GM13977 (cell line): Measurements from ENCODE around the gene SEC22A.
"Not testable (repeated sequence)": the region's sequence is repeated elsewhere in the genome, so short reads cannot be mapped to it uniquely, and the experiment has no call there.

Source experiments
- DNase-seq: peaks from one replicate; pipeline ENCODE4 v3.0.0; 2012; ENCODE audit warnings: low spot score
- CTCF ChIP-seq: IDR thresholded peaks from 2 replicates; pipeline ENCODE4 v1.5.1; 2012; ENCODE audit warnings: mild to moderate bottlenecking, control low read depth; ENCODE audit not compliant: insufficient read depth; ENCODE audit errors: extremely low read depth, missing control alignments
- in situ Hi-C: fragments of 300-500 bp; cut with MboI; formaldehyde crosslinking; loops from one replicate; pipeline ENCODE4 v1.12.0; 2022; ENCODE audit warnings: low sequenced_read_pairs, low pct_unique_long_range_greater_than_20kb, mixed read lengths, inconsistent platforms; ENCODE audit not compliant: unreplicated experiment

SEC22A gene

DNA sequence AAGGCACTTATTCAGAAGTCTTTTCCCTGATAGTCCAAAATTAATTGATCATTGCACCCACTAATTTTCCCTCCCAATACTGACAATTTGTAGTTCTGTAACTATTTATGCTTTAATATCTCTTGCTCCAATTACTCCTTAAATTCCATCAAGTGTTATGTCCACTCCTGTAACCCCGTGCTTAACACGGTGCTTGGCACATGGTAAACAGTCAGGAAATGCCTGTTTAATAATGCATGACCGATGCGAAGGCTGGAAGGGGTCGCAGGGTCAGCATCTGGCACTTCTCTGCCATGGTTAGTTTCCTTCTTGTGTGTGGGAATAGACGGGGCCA is 553 bp upstream of the SEC22A start:
- in situ Hi-C loops = no loop called here
- no peak for DNase-seq
- no peak for TF ChIP-seq CTCF

GRCh38 chr3:123202451-123202850 is 708 bp downstream of the SEC22A start:
- in situ Hi-C loops = no loop called here
- DNase-seq = no peak
- TF ChIP-seq CTCF = no peak

DNA sequence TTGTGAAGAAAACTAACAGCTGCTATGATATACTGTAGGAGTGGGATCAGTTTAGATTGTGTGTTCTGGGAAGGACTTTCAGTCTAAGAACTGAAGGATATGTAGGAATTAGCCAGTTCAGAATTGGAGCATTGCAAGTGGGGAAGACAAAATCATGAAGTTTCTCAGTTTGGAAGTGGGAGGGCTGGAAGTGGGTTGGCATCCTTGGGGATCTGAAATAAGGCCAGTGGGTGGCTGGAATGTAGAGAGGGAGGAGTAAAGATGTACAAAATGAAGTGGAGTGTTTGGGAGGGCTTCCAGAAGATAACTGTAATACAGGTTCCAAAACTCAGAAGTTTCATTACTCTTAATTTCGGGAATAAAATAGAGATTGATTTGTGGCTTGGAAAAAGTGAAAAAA is 17.2 kb downstream of the SEC22A start:
- no peak for TF ChIP-seq CTCF
- no peak for DNase-seq
- in situ Hi-C loops = no loop called here

GRCh38 chr3:123221369-123221768 is 19.6 kb downstream of the SEC22A start:
- in situ Hi-C loops, DNase-seq: not testable (repeated sequence)

DNA sequence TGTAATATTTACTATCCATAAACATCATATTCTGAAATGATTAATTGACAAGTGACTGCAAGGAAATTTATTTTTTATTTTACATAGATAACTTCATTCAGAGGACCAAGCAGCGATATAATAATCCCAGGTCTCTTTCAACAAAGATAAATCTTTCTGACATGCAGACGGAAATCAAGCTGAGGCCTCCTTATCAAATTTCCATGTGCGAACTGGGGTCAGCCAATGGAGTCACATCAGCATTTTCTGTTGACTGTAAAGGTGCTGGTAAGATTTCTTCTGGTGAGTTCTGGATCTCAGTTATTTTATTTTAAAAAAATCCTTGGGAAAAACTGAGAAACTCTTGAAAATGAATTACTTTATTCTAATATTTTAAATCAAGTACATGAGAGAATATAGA is 23.3 kb downstream of the SEC22A start:
- no peak for DNase-seq
- in situ Hi-C loops = no loop called here
- TF ChIP-seq CTCF = no peak

DNA sequence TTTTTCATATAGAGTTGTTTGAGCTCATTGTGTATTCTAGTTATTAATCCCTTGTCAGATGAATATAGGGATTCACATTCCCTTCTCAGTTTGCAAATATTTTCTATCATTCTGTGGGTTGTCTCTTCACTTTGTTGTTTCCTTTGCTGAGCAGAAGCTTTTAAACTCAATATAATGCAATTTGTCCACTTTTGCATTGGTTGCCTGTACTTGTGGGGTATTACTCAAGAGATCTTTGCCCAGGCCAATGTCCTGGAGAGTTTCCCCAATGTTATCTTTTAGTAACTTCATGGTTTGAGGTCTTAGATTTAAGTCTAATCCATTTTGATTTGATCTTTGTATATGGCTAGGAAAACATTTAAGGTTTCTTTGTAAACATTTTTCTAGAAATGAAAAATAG is 24.8 kb downstream of the SEC22A start:
- in situ Hi-C loops = no loop called here
- DNase-seq = no peak
- no peak for TF ChIP-seq CTCF

GRCh38 chr3:123229145-123229544 is 27.4 kb downstream of the SEC22A start:
- in situ Hi-C loops = no loop called here
- no peak for DNase-seq
- TF ChIP-seq CTCF = no peak
